NCI-H226 (cell line): ENCODE measurements around the gene MC2R.
A peak's percentile ranks its signal among the peaks of the same experiment; 100 is the strongest.
"Not testable (repeated sequence)": the region's sequence is repeated elsewhere in the genome, so short reads cannot be mapped to it uniquely, and the experiment has no call there.

Experiments
- DNase-seq: peaks from one replicate; pipeline ENCODE4 v3.0.0-alpha.2; 2015

The MC2R gene

GRCh38 chr18:13892098-13892497 is 23.2 kb downstream of the MC2R start:
- DNase-seq: no peak

- no peak for DNase-seq
Measured at GRCh38 chr18:13890761-13891361, 24.5 kb downstream of the MC2R start.

- no peak for DNase-seq
Measured at GRCh38 chr18:13889671-13890070, 25.7 kb downstream of the MC2R start.

- DNase-seq: no peak
Measured at GRCh38 chr18:13888191-13888716, 27.1 kb downstream of the MC2R start.

- no peak for DNase-seq
Measured at GRCh38 chr18:13885009-13885408, 30.3 kb downstream of the MC2R start.

GRCh38 chr18:13879937-13880336 is 35.4 kb downstream of the MC2R start:
- no peak for DNase-seq

GRCh38 chr18:13879492-13879891 is 35.8 kb downstream of the MC2R start:
- no peak for DNase-seq

- DNase-seq: no peak
Measured at GRCh38 chr18:13878857-13879256, 36.5 kb downstream of the MC2R start.

- DNase-seq: no peak
Measured at GRCh38 chr18:13877157-13877556, 38.2 kb downstream of the MC2R start.

- DNase-seq: no peak
Measured at GRCh38 chr18:13874558-13874957, 40.8 kb downstream of the MC2R start.

- no peak for DNase-seq
Measured at GRCh38 chr18:13872932-13873331, 42.4 kb downstream of the MC2R start.

- DNase-seq: no peak
Measured at GRCh38 chr18:13872373-13872772, 43.0 kb downstream of the MC2R start.

- no peak for DNase-seq
Measured at GRCh38 chr18:13871701-13872100, 43.6 kb downstream of the MC2R start.

- no peak for DNase-seq
Measured at GRCh38 chr18:13868501-13869271, 46.6 kb downstream of the MC2R start.

GRCh38 chr18:13862898-13863297 is 52.4 kb downstream of the MC2R start:
- not testable (repeated sequence) for DNase-seq

GRCh38 chr18:13849791-13850190 is 65.5 kb downstream of the MC2R start:
- no peak for DNase-seq

GRCh38 chr18:13836559-13836958 is 78.8 kb downstream of the MC2R start:
- DNase-seq: peak; percentile 34

GRCh38 chr18:13835202-13835601 is 80.1 kb downstream of the MC2R start:
- no peak for DNase-seq

GRCh38 chr18:13834496-13835015 is 80.8 kb downstream of the MC2R start:
- no peak for DNase-seq
